HCT116 (cell line): ENCODE data around the gene GK2.

Experiments used
- CEBPB ChIP-seq: IDR thresholded peaks from 2 replicates; pipeline ENCODE4 v1.6.1; 2012; ENCODE audit warnings: low read depth
- EZH2phosphoT487 ChIP-seq: fragments of 200-600 bp; IDR thresholded peaks from 2 replicates; pipeline ENCODE4 v1.6.1; 2018; ENCODE audit warnings: antibody characterized with exemption, borderline replicate concordance
- FOSL1 ChIP-seq: IDR thresholded peaks from 2 replicates; pipeline ENCODE4 v1.6.1; 2012; ENCODE audit warnings: low read depth
- JUND ChIP-seq: IDR thresholded peaks from 2 replicates; pipeline ENCODE4 v1.6.1; 2012
- POLR2A ChIP-seq: IDR thresholded peaks from 2 replicates; pipeline ENCODE4 v1.7.0; 2011; ENCODE audit warnings: borderline replicate concordance; ENCODE audit not compliant: insufficient read depth, insufficient read length; ENCODE audit errors: extremely low read depth
- POLR2AphosphoS5 ChIP-seq: IDR thresholded peaks from 2 replicates; pipeline ENCODE4 v1.6.1; 2011; ENCODE audit warnings: mild to moderate bottlenecking, low read depth, low read length, moderate library complexity
- SRF ChIP-seq: IDR thresholded peaks from 2 replicates; pipeline ENCODE4 v1.6.1; 2012; ENCODE audit warnings: low read depth
- TCF7L2 ChIP-seq: IDR thresholded peaks from 2 replicates; pipeline ENCODE4 v1.7.0; 2011; ENCODE audit warnings: borderline replicate concordance, inconsistent platforms; ENCODE audit not compliant: insufficient read depth, insufficient read length; ENCODE audit errors: extremely low read depth
- YY1 ChIP-seq: IDR thresholded peaks from 2 replicates; pipeline ENCODE4 v1.6.1; 2011; ENCODE audit warnings: low read length, low read depth, moderate library complexity, mild to moderate bottlenecking; ENCODE audit not compliant: insufficient replicate concordance; ENCODE audit errors: extremely low read depth
- ZFX ChIP-seq: fragments of 450-650 bp; IDR thresholded peaks from 2 replicates; pipeline ENCODE4 v1.6.1; 2017
- ZNF274 ChIP-seq: fragments of 200-500 bp; sonication (Bioruptor generic); IDR thresholded peaks from 2 replicates; pipeline ENCODE4 v1.6.1; 2014; ENCODE audit warnings: mild to moderate bottlenecking, low read depth, low read length, inconsistent platforms
- TF ChIP-seq, protein P1 (sequence below), 3 experiments: fragments of 200-600 bp in 1 of 3; sonication (generic) in 1 of 3; IDR thresholded peaks in 2 of 3; conservative IDR thresholded peaks in 1 of 3; 2 replicates each; pipeline ENCODE4 v1.5.1; 2012 to 2017; ENCODE audit warnings: low read depth in 2 of 3, low read length in 2 of 3, antibody characterized with exemption in 1 of 3, borderline replicate concordance in 1 of 3, control low read depth in 1 of 3, mild to moderate bottlenecking in 1 of 3, mixed read lengths in 1 of 3, mixed run types in 1 of 3, moderate library complexity in 1 of 3; ENCODE audit not compliant: insufficient read depth in 1 of 3
- TF ChIP-seq, protein P2 (sequence below): IDR thresholded peaks from 2 replicates; pipeline ENCODE4 v1.6.1; 2012; ENCODE audit warnings: low read depth
- TF ChIP-seq, protein P3 (sequence below): IDR thresholded peaks from 2 replicates; pipeline ENCODE4 v1.6.1; 2012

DNA sequence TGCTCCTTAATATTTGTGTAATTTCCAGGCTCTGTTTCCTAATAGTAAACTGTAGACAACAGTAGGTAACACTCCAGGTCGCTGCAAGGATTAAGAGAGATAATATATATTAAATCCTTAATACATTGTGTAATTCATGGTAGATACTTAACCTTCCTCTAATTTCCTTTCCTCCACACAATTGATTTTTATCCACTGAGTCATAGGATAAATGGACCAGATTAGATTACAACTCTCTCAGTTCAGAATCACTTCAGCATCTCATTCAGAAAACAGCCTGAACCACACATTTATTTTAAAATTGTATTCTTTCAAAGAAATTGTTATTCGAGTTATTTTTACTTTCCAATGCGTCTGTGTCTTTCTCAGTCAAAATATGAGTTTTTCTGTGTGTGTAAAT, 17.1 kb downstream of the GK2 start:
- TF ChIP-seq EZH2phosphoT487 (no peak), ZNF274 (no peak), POLR2A (no peak), FOSL1 (no peak), POLR2AphosphoS5 (no peak), CEBPB (no peak), JUND (no peak), TCF7L2 (no peak), SRF (no peak), YY1 (no peak), ZFX (no peak)
- TF ChIP-seq, protein P1, sequence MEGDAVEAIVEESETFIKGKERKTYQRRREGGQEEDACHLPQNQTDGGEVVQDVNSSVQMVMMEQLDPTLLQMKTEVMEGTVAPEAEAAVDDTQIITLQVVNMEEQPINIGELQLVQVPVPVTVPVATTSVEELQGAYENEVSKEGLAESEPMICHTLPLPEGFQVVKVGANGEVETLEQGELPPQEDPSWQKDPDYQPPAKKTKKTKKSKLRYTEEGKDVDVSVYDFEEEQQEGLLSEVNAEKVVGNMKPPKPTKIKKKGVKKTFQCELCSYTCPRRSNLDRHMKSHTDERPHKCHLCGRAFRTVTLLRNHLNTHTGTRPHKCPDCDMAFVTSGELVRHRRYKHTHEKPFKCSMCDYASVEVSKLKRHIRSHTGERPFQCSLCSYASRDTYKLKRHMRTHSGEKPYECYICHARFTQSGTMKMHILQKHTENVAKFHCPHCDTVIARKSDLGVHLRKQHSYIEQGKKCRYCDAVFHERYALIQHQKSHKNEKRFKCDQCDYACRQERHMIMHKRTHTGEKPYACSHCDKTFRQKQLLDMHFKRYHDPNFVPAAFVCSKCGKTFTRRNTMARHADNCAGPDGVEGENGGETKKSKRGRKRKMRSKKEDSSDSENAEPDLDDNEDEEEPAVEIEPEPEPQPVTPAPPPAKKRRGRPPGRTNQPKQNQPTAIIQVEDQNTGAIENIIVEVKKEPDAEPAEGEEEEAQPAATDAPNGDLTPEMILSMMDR (IDR thresholded peaks at IDR 0.05 in 2 of 3, conservative IDR thresholded peaks at IDR 0.05 in 1 of 3; ENCODE audit: borderline replicate concordance in 1 of 3, insufficient read depth in 1 of 3, low read depth in 2 of 3, low read length in 2 of 3): no peak
- TF ChIP-seq, protein P2, sequence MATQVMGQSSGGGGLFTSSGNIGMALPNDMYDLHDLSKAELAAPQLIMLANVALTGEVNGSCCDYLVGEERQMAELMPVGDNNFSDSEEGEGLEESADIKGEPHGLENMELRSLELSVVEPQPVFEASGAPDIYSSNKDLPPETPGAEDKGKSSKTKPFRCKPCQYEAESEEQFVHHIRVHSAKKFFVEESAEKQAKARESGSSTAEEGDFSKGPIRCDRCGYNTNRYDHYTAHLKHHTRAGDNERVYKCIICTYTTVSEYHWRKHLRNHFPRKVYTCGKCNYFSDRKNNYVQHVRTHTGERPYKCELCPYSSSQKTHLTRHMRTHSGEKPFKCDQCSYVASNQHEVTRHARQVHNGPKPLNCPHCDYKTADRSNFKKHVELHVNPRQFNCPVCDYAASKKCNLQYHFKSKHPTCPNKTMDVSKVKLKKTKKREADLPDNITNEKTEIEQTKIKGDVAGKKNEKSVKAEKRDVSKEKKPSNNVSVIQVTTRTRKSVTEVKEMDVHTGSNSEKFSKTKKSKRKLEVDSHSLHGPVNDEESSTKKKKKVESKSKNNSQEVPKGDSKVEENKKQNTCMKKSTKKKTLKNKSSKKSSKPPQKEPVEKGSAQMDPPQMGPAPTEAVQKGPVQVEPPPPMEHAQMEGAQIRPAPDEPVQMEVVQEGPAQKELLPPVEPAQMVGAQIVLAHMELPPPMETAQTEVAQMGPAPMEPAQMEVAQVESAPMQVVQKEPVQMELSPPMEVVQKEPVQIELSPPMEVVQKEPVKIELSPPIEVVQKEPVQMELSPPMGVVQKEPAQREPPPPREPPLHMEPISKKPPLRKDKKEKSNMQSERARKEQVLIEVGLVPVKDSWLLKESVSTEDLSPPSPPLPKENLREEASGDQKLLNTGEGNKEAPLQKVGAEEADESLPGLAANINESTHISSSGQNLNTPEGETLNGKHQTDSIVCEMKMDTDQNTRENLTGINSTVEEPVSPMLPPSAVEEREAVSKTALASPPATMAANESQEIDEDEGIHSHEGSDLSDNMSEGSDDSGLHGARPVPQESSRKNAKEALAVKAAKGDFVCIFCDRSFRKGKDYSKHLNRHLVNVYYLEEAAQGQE: no peak
- TF ChIP-seq, protein P3, sequence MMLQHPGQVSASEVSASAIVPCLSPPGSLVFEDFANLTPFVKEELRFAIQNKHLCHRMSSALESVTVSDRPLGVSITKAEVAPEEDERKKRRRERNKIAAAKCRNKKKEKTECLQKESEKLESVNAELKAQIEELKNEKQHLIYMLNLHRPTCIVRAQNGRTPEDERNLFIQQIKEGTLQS: no peak
